CD14-positive monocyte (primary cell): ENCODE measurements around the gene SNAPC4. TPM values are rescaled to one million over a fixed set of nuclear protein-coding genes. Genes with fewer than 3 reads are reported as not detected.

ENCODE experiments used
- DNase-seq, 3 donors: peaks; one replicate each; pipeline ENCODE4 v3.0.0-alpha.2; 2011 to 2022
- H2AFZ ChIP-seq: 2 replicates; pipeline ENCODE4 v1.6.0; 2012; ENCODE audit warnings: mild to moderate bottlenecking, low read depth, low read length, inconsistent platforms; ENCODE audit not compliant: insufficient read depth, poor library complexity, severe bottlenecking
- H3K27ac ChIP-seq, 2 donors: 1 replicate in 1 of 2; 2 replicates in 1 of 2; pipeline ENCODE4 v1.5.1; 2012 to 2013; ENCODE audit warnings: low read length in 2 of 2, control low read depth in 1 of 2, inconsistent platforms in 1 of 2, low read depth in 1 of 2, mild to moderate bottlenecking in 1 of 2
- H3K27me3 ChIP-seq, 2 donors: one replicate each; pipeline versions ENCODE4 v1.6.0 to v1.6.1; 2011 to 2013; ENCODE audit warnings: low read length in 2 of 2; ENCODE audit not compliant: control insufficient read depth in 2 of 2, insufficient read depth in 2 of 2
- H3K36me3 ChIP-seq, 2 donors: replicated peaks in 1 of 2; 1 replicate in 1 of 2; 2 replicates in 1 of 2; pipeline versions ENCODE4 v1.5.1 to v1.6.1; 2012 to 2013; ENCODE audit warnings: low read length in 2 of 2, control low read depth in 1 of 2, inconsistent platforms in 1 of 2, mild to moderate bottlenecking in 1 of 2; ENCODE audit not compliant: insufficient read depth in 2 of 2, control insufficient read depth in 1 of 2
- H3K4me1 ChIP-seq, 2 donors: 1 replicate in 1 of 2; 2 replicates in 1 of 2; pipeline versions ENCODE4 v1.5.1 to v1.6.1; 2012 to 2013; ENCODE audit warnings: low read length in 2 of 2, control low read depth in 1 of 2, inconsistent platforms in 1 of 2, mild to moderate bottlenecking in 1 of 2, moderate library complexity in 1 of 2; ENCODE audit not compliant: insufficient read depth in 2 of 2, control insufficient read depth in 1 of 2
- H3K4me2 ChIP-seq: replicated peaks from 2 replicates; pipeline ENCODE3; 2012; ENCODE audit warnings: low read length, moderate library complexity, mild to moderate bottlenecking; ENCODE audit not compliant: poor library complexity, severe bottlenecking; ENCODE audit errors: extremely low read depth
- H3K4me3 ChIP-seq, 3 experiments: fragments of 200-600 bp in 1 of 3; sonication (generic) in 1 of 3; replicated peaks in 1 of 3; 1 replicate in 2 of 3; 2 replicates in 1 of 3; pipeline ENCODE4 v1.5.1; 2011 to 2013; ENCODE audit warnings: low read length in 3 of 3, mild to moderate bottlenecking in 3 of 3, control low read depth in 2 of 3, low read depth in 2 of 3, inconsistent platforms in 1 of 3, moderate library complexity in 1 of 3
- H3K79me2 ChIP-seq: 2 replicates; pipeline ENCODE4 v1.6.0; 2012; ENCODE audit warnings: mild to moderate bottlenecking, control low read depth, inconsistent platforms, low read length, moderate library complexity; ENCODE audit not compliant: insufficient read depth
- H3K9ac ChIP-seq: 2 replicates; pipeline ENCODE4 v1.6.0; 2017; ENCODE audit warnings: low read length, mild to moderate bottlenecking; ENCODE audit not compliant: insufficient read depth, poor library complexity, severe bottlenecking
- H3K9me3 ChIP-seq, 2 donors: replicated peaks in 1 of 2; 1 replicate in 1 of 2; 2 replicates in 1 of 2; pipeline versions ENCODE4 v1.5.1 to v1.6.1; 2012 to 2013; ENCODE audit warnings: low read length in 2 of 2, control low read depth in 1 of 2; ENCODE audit not compliant: control insufficient read depth in 1 of 2, insufficient read depth in 1 of 2
- H4K20me1 ChIP-seq: 2 replicates; pipeline ENCODE4 v1.6.0; 2012; ENCODE audit warnings: mild to moderate bottlenecking, low read length, control low read depth, moderate library complexity; ENCODE audit not compliant: insufficient read depth
- H3K27ac Mint-ChIP-seq, 7 donors: one replicate each; pipeline ENCODE4 v1.8.0; 2020; ENCODE audit warnings: mild to moderate bottlenecking in 7 of 7, mixed read lengths in 7 of 7, moderate library complexity in 6 of 7, inconsistent platforms in 2 of 7
- H3K27me3 Mint-ChIP-seq, 3 donors: one replicate each; pipeline ENCODE4 v1.8.0; 2021 to 2022; ENCODE audit warnings: low read depth in 3 of 3, mild to moderate bottlenecking in 3 of 3, mixed read lengths in 3 of 3, moderate library complexity in 3 of 3, inconsistent platforms in 1 of 3
- H3K36me3 Mint-ChIP-seq, 2 donors: one replicate each; pipeline ENCODE4 v1.8.0; 2020; ENCODE audit warnings: mixed read lengths in 2 of 2, inconsistent platforms in 1 of 2, mild to moderate bottlenecking in 1 of 2
- H3K4me1 Mint-ChIP-seq: one replicate; pipeline ENCODE4 v1.8.0; 2020; ENCODE audit warnings: mild to moderate bottlenecking, mixed read lengths
- H3K4me3 Mint-ChIP-seq, 2 donors: one replicate each; pipeline ENCODE4 v1.8.0; 2020; ENCODE audit warnings: mild to moderate bottlenecking in 2 of 2, mixed read lengths in 2 of 2, moderate library complexity in 1 of 2
- H3K9me3 Mint-ChIP-seq, 7 donors: one replicate each; pipeline ENCODE4 v1.8.0; 2020 to 2022; ENCODE audit warnings: mixed read lengths in 7 of 7, mild to moderate bottlenecking in 6 of 7, moderate library complexity in 6 of 7, inconsistent platforms in 2 of 7
- CTCF ChIP-seq: fragments of 200-600 bp; IDR thresholded peaks from one replicate; pipeline ENCODE4 v1.8.0; 2022; ENCODE audit warnings: antibody characterized with exemption, mild to moderate bottlenecking
- WGBS: methylation state at CpG from one replicate; pipeline ENCODE4 v1.1.5; 2013; ENCODE audit warnings: missing lambda C conversion rate; ENCODE audit not compliant: insufficient coverage; 5-methylcytosine and 5-hydroxymethylcytosine counted together
- intact Hi-C, 2 donors: fragments of 100-400 bp; cut with micrococcal nuclease; formaldehyde crosslinking; loops; one replicate each; pipeline versions ENCODE4 v1.15.0 to v1.15.1; 2023
- polyA plus RNA-seq, 3 donors: library from polyadenylated mRNA; depleted of rRNA in 1 of 3; unstranded in 2 of 3; stranded (reverse) in 1 of 3; fragments of 300-500 nt in 2 of 3; fragments of >200 nt in 1 of 3; fragmentation: Illumina TruSeq in 2 of 3; gene quantifications; 1 replicate in 2 of 3; 2 replicates in 1 of 3; pipeline ENCODE4 v1.2.3, GENCODE V29; 2012 to 2021

The SNAPC4 gene
- polyA plus RNA-seq, 3 donors, result 0.59 to 6.7 (median 1.2) TPM

- H3K79me2 ChIP-seq, result peaks cover 18% of the 10 kb centered on the region
- H3K36me3 Mint-ChIP-seq, result peaks cover 47 to 63% of the 10 kb centered on the region in 2 donors
- TF ChIP-seq CTCF, result no peak
- peaks cover 51 to 58% of the 10 kb centered on the region in 2 donors for H3K36me3 ChIP-seq
- H3K9ac ChIP-seq, result no peak overlapping the region
- no peak overlapping the region for H2AFZ ChIP-seq
- H3K27ac ChIP-seq, result no peak overlapping the region
- H3K4me2 ChIP-seq, result no peak overlapping the region
- H3K9me3 ChIP-seq, result no peaks in the 10 kb centered on the region
- 93% methylated on average over 12 of the region's 15 CpGs for WGBS
- no peaks in the 10 kb centered on the region for H3K9me3 Mint-ChIP-seq
- H4K20me1 ChIP-seq, result peaks cover 39% of the 10 kb centered on the region
- intact Hi-C loops, result no loop called here
- peaks cover 5 to 11% (median 6%) of the 10 kb centered on the region in 3 donors for H3K27me3 Mint-ChIP-seq
- H3K27me3 ChIP-seq, result peaks cover 0 to 4% of the 10 kb centered on the region in 2 donors
- no peak for DNase-seq
- no peak overlapping the region for H3K4me3 Mint-ChIP-seq
- peaks cover 25% of the 10 kb centered on the region for H3K4me1 Mint-ChIP-seq
- H3K4me1 ChIP-seq, result peaks cover 23 to 27% of the 10 kb centered on the region in 2 donors
- H3K4me3 ChIP-seq, result no peak overlapping the region
- peak overlapping the region in 1 of 7 donors; percentile 50 for H3K27ac Mint-ChIP-seq
Measured at GRCh38 chr9:136441191-136441680, 41.3 kb upstream of the SNAPC4 start.

GRCh38 chr9:136439481-136440408 lies 39.8 kb upstream of the SNAPC4 start, which contains the start of gene INPP5E:
Gene INPP5E, minus strand, starts transcription at chr9:136439845. Its CDS starts 426 bp downstream, at chr9:136439419.
- Histone ChIP-seq H3K27ac (no peak within 1 kb of the TSS), H3K4me2 (peak within 1 kb of the TSS; percentile 99), H3K79me2 (peaks cover 18% of the 10 kb centered on the region), H4K20me1 (peaks cover 34% of the 10 kb centered on the region), H3K36me3 (peaks cover 36 to 43% of the 10 kb centered on the region in 2 donors), H3K27me3 (peaks cover 0 to 4% of the 10 kb centered on the region in 2 donors), H3K4me3 (peak within 1 kb of the TSS; percentile 55 to 84 (median 75)), H3K9me3 (no peaks in the 10 kb centered on the region), H3K4me1 (peaks cover 23 to 27% of the 10 kb centered on the region in 2 donors), H2AFZ (peak within 1 kb of the TSS; percentile 81), H3K9ac (peak within 1 kb of the TSS; percentile 84)
- TF ChIP-seq CTCF, result peak; percentile 87
- peaks cover 25% of the 10 kb centered on the region for H3K4me1 Mint-ChIP-seq
- H3K27ac Mint-ChIP-seq, result peak within 1 kb of the TSS in 2 of 7 donors; percentile 18 to 62
- H3K4me3 Mint-ChIP-seq, result peak within 1 kb of the TSS; percentile 79 to 89
- H3K27me3 Mint-ChIP-seq, result peaks cover 5 to 11% (median 6%) of the 10 kb centered on the region in 3 donors
- peaks cover 35 to 62% of the 10 kb centered on the region in 2 donors for H3K36me3 Mint-ChIP-seq
- 7% methylated on average over 86 of the region's 90 CpGs for WGBS
- peak; percentile 49 to 65 (median 60) for DNase-seq
- no peaks in the 10 kb centered on the region for H3K9me3 Mint-ChIP-seq
- intact Hi-C loops, result no loop called here
